Measurements from ENCODE around the gene UIMC1. TPM values are rescaled to one million over a fixed set of nuclear protein-coding genes. Genes with fewer than 3 reads are reported as not detected.
"Not testable (repeated sequence)": the region's sequence is repeated elsewhere in the genome, so short reads cannot be mapped to it uniquely, and the experiment has no call there.

Gene UIMC1
- total RNA-seq, 4 donors from 2014 or later: 30.0 to 34.3 (median 32.4) TPM

DNA sequence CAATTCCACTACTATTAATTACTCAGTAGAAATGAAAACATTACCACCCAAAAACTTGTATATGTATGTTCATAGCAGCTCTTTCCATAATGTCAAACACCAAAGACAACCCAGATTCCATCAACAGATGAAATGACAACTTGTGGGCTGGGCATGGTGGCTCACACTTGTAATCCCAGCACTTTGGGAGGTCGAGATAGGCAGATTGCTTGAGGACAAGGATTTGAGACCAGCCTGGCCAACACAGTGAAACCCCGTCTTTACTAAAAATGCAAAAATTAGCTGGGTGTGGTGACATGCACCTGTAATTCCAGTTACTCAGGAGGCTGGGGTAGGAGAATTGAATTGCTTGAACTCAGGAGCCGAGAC is 11.5 kb downstream of the UIMC1 start:
- Histone ChIP-seq H3K36me3 (no peaks in the 10 kb centered on the region), H3K27ac (no peak overlapping the region), H3K4me1 (peaks cover 0 to 4% of the 10 kb centered on the region in 2 donors), H3K9me3 (no peaks in the 10 kb centered on the region), H3K27me3 (no peaks in the 10 kb centered on the region), H3K4me3 (replicated peaks in 1 of 3) (no peak overlapping the region)
- WGBS, 2 donors: 92 to 100% methylated on average over 3 of the region's 3 CpGs
- TF ChIP-seq POLR2A (IDR thresholded peaks at IDR 0.05) (no peak), CTCF (IDR thresholded peaks at IDR 0.05) (no peak)
- no peak for DNase-seq
- intact Hi-C loops (cut with DNase I): no loop called here

DNA sequence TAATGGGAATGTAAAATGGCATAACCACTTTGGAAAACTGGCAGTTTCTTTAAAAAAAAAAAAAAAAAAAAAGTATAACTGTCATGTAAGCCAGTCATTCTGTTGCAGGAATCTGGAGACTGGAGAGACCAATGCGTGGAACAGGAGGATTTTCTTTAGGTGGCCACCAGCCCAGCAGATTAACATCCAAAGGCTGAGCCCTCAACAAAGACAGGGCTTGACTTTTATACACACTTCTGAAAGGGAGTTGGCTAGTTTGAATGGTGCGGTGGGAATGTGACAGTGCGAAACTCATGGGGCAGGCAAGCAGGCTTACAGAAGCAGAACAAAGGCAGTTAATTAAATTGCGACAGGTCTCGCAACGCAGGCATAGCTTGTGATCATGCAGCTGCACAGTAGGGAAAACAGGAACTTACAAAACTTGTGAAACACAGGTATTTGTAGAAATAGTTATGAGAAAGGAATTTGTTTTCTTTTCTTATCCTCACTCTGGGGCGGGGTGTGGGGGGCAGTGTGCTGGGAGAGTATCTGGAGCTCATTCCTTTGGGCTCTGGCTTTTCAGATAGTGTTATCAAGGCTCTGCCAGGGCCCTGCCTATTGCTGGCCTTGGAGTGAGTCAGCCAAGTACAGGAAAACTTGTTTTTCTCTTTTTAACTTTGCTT is 12.0 kb downstream of the UIMC1 start:
- Histone ChIP-seq H3K36me3 (no peaks in the 10 kb centered on the region), H3K27me3 (no peaks in the 10 kb centered on the region), H3K4me1 (peaks cover 0 to 4% of the 10 kb centered on the region in 2 donors), H3K9me3 (no peaks in the 10 kb centered on the region), H3K27ac (no peak overlapping the region), H3K4me3 (replicated peaks in 1 of 3) (no peak overlapping the region)
- DNase-seq: no peak
- no peak for TF ChIP-seq CTCF (IDR thresholded peaks at IDR 0.05)
- no peak for TF ChIP-seq POLR2A (IDR thresholded peaks at IDR 0.05)
- intact Hi-C loops (cut with DNase I): no loop called here
- 89 to 94% methylated on average over 7 of the region's 7 CpGs for WGBS, 2 donors

GRCh38 chr5:176993081-176993480 is 13.5 kb downstream of the UIMC1 start:
- H3K27ac ChIP-seq; H3K4me3 ChIP-seq (replicated peaks in 1 of 3); H3K9me3 ChIP-seq; H3K27me3 ChIP-seq; H3K36me3 ChIP-seq; intact Hi-C loops (cut with DNase I); H3K4me1 ChIP-seq; DNase-seq: not testable (repeated sequence)
- 90 to 93% methylated on average over 3 of the region's 3 CpGs for WGBS, 2 donors

DNA sequence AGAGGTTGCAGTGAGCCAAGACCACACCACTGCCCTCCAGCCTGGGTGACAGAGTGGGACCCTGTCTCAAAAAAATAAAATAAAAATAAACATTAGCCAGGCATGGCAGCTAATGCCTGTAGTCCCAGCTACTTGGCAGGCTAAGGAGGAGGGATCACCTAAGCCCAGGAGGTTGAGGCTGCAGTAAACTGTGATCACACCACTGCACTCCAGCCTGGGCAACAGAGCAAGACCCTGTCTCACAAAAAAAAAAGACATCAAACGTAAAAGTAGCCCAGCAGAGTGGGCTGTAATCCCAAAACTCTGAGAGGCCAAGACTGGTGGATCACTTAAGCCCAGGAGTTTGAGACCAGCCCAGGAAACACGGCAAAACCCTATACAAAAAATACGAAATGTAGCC is 19.0 kb downstream of the UIMC1 start:
- H3K27me3 ChIP-seq: no peaks in the 10 kb centered on the region
- H3K36me3 ChIP-seq: no peaks in the 10 kb centered on the region
- H3K27ac ChIP-seq: no peak overlapping the region
- no peak overlapping the region for H3K4me3 ChIP-seq (replicated peaks in 1 of 3)
- H3K4me1 ChIP-seq: peaks cover 0 to 3% of the 10 kb centered on the region in 2 donors
- no peak for DNase-seq
- 87 to 94% methylated on average over 3 of the region's 3 CpGs for WGBS, 2 donors
- no peak for TF ChIP-seq CTCF (IDR thresholded peaks at IDR 0.05)
- intact Hi-C loops (cut with DNase I): no loop called here
- H3K9me3 ChIP-seq: no peaks in the 10 kb centered on the region

DNA sequence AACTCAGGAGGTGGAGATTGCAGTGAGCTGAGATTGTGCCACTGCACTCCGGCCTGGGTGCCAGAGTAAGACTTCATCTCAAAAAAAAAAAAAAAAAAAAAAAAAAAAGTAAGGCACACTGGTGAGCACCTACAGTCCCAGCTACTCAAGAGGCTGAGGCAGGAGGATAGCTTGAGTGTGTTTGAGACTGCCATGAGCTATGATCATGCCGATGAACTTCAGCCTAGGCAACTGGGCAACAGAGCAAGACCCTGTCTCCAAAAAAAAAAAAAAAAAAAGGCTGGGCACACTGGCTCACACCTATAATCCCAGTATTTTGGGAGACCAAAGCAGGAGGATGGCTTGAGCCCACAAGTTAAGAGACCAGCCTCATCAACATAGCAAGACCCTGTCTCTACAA is 20.3 kb downstream of the UIMC1 start:
- 98 to 100% methylated on average over 2 of the region's 2 CpGs for WGBS, 2 donors
- H3K4me1 ChIP-seq: peaks cover 0 to 3% of the 10 kb centered on the region in 2 donors
- H3K36me3 ChIP-seq: peaks cover 0 to under 1% of the 10 kb centered on the region in 2 donors
- DNase-seq: no peak
- H3K27ac ChIP-seq: no peak overlapping the region
- no peak overlapping the region for H3K4me3 ChIP-seq (replicated peaks in 1 of 3)
- H3K27me3 ChIP-seq: no peaks in the 10 kb centered on the region
- intact Hi-C loops (cut with DNase I): no loop called here
- H3K9me3 ChIP-seq: no peaks in the 10 kb centered on the region
- TF ChIP-seq CTCF (IDR thresholded peaks at IDR 0.05): no peak
- no peak for TF ChIP-seq POLR2A (IDR thresholded peaks at IDR 0.05)

All from thyroid gland (tissue), 4 donors.